OCI-LY1 (cell line): ENCODE results near the gene WFDC12.

ENCODE experiments used
- CTCF ChIP-seq: fragments of 200-600 bp; sonication (generic), shearing (Covaris generic); IDR thresholded peaks from 2 replicates; pipeline ENCODE4 v1.5.1; 2017; ENCODE audit warnings: mild to moderate bottlenecking, antibody characterized with exemption, low read length, moderate library complexity, mixed read lengths
- EZH2 ChIP-seq: fragments of 200-600 bp; sonication (generic), shearing (Covaris generic); IDR thresholded peaks from 2 replicates; pipeline ENCODE4 v1.8.0; 2017; ENCODE audit warnings: borderline replicate concordance, mixed run types, mild to moderate bottlenecking, antibody characterized with exemption, low read length, moderate library complexity, mixed read lengths

- TF ChIP-seq EZH2 (no peak), CTCF (no peak)
Measured at GRCh38 chr20:45113865-45114264, 10.4 kb downstream of the WFDC12 start.
